ENCODE results near the gene R3HDM4. TPM values are rescaled to one million over a fixed set of nuclear protein-coding genes. Genes with fewer than 3 reads are reported as not detected.
A peak's percentile ranks its signal among the peaks of the same experiment; 100 is the strongest.

R3HDM4 gene
- total RNA-seq, 1 donor from 2014 or later: 46.0 TPM

- no peak for ATAC-seq
- Histone ChIP-seq H3K4me1 (peaks cover 5% of the 10 kb centered on the region), H3K4me3 (no peak overlapping the region), H3K27me3 (ENCODE audit: low read depth) (no peaks in the 10 kb centered on the region), H3K9me3 (no peaks in the 10 kb centered on the region), H3K27ac (no peak overlapping the region), H3K36me3 (peaks cover 76% of the 10 kb centered on the region)
- DNase-seq: no peak
- no peak for TF ChIP-seq CTCF (IDR thresholded peaks at IDR 0.05)
- intact Hi-C loops (cut with DNase I): no loop called here
These were observed 25.4 kb downstream of the R3HDM4 start for GRCh38 chr19:887599-887998.

- H3K4me3 ChIP-seq: no peak overlapping the region
- peaks cover 81% of the 10 kb centered on the region for H3K36me3 ChIP-seq
- H3K27ac ChIP-seq: no peak overlapping the region
- no peak for DNase-seq
- H3K9me3 ChIP-seq: no peaks in the 10 kb centered on the region
- peaks cover 3% of the 10 kb centered on the region for H3K4me1 ChIP-seq
- intact Hi-C loops (cut with DNase I): no loop called here
- no peaks in the 10 kb centered on the region for H3K27me3 ChIP-seq (ENCODE audit: low read depth)
- TF ChIP-seq CTCF (IDR thresholded peaks at IDR 0.05): no peak
- no peak for ATAC-seq
These were observed 25.9 kb downstream of the R3HDM4 start for GRCh38 chr19:887072-887471.

- Histone ChIP-seq H3K27me3 (ENCODE audit: low read depth) (no peaks in the 10 kb centered on the region), H3K4me3 (no peak overlapping the region), H3K9me3 (no peaks in the 10 kb centered on the region), H3K27ac (no peak overlapping the region), H3K4me1 (no peaks in the 10 kb centered on the region), H3K36me3 (peaks cover 91% of the 10 kb centered on the region)
- ATAC-seq (no peak), DNase-seq (no peak)
- no peak for TF ChIP-seq CTCF (IDR thresholded peaks at IDR 0.05)
- intact Hi-C loops (cut with DNase I): no loop called here
These were observed 27.3 kb downstream of the R3HDM4 start for GRCh38 chr19:885536-886224.

- Histone ChIP-seq H3K27me3 (ENCODE audit: low read depth) (no peaks in the 10 kb centered on the region), H3K4me3 (no peak overlapping the region), H3K36me3 (peaks cover 88% of the 10 kb centered on the region), H3K27ac (no peak overlapping the region), H3K4me1 (no peaks in the 10 kb centered on the region), H3K9me3 (no peaks in the 10 kb centered on the region)
- DNase-seq: no peak
- no peak for TF ChIP-seq CTCF (IDR thresholded peaks at IDR 0.05)
- no peak for ATAC-seq
- intact Hi-C loops (cut with DNase I): no loop called here
These were observed 28.4 kb downstream of the R3HDM4 start for GRCh38 chr19:884420-885211.

GRCh38 chr19:883661-884211 is 29.3 kb downstream of the R3HDM4 start:
- TF ChIP-seq CTCF (IDR thresholded peaks at IDR 0.05): no peak
- Histone ChIP-seq H3K9me3 (no peaks in the 10 kb centered on the region), H3K4me1 (no peaks in the 10 kb centered on the region), H3K27me3 (ENCODE audit: low read depth) (no peaks in the 10 kb centered on the region), H3K4me3 (no peak overlapping the region), H3K27ac (no peak overlapping the region), H3K36me3 (peaks cover 83% of the 10 kb centered on the region)
- intact Hi-C loops (cut with DNase I): no loop called here
- peak; percentile 66 to 92 for ATAC-seq
- DNase-seq: peak; percentile 67

All from lower lobe of right lung (tissue), 2 donors.